Endodermal cell (in vitro differentiated cells): ENCODE results near the gene CNTN4. TPM values are rescaled to one million over a fixed set of nuclear protein-coding genes. Genes with fewer than 3 reads are reported as not detected.

Experiments used
- DNase-seq: peaks from one replicate; pipeline ENCODE4 v3.0.0-alpha.2; 2017
- H3K27ac ChIP-seq: 2 replicates; pipeline ENCODE4 v1.5.1; 2013; ENCODE audit warnings: mild to moderate bottlenecking, low read depth, low read length, moderate library complexity
- H3K27me3 ChIP-seq: 2 replicates; pipeline ENCODE4 v1.6.1; 2013; ENCODE audit warnings: mild to moderate bottlenecking, low read length, moderate library complexity; ENCODE audit not compliant: insufficient read depth, control insufficient read depth, poor library complexity, severe bottlenecking
- H3K36me3 ChIP-seq: 2 replicates; pipeline ENCODE4 v1.7.0; 2013; ENCODE audit warnings: mild to moderate bottlenecking, low read length, moderate library complexity; ENCODE audit not compliant: control insufficient read depth, insufficient read depth
- H3K4me1 ChIP-seq: one replicate; pipeline ENCODE4 v1.7.0; 2013; ENCODE audit warnings: low read length; ENCODE audit not compliant: control insufficient read depth, insufficient read depth
- H3K4me3 ChIP-seq: 2 replicates; pipeline ENCODE4 v1.5.1; 2013; ENCODE audit warnings: mild to moderate bottlenecking, low read length, moderate library complexity
- H3K9ac ChIP-seq: 2 replicates; pipeline ENCODE4 v1.6.1; 2013; ENCODE audit warnings: mild to moderate bottlenecking, low read length, moderate library complexity; ENCODE audit not compliant: poor library complexity, severe bottlenecking; ENCODE audit errors: extremely low read depth
- H3K9me3 ChIP-seq: 2 replicates; pipeline ENCODE4 v1.6.1; 2013; ENCODE audit warnings: mild to moderate bottlenecking, low read length, moderate library complexity; ENCODE audit not compliant: control insufficient read depth
- H3K27ac Mint-ChIP-seq: 2 replicates; pipeline ENCODE4 v1.8.0; 2020; ENCODE audit warnings: mixed read lengths
- H3K27me3 Mint-ChIP-seq: 2 replicates; pipeline ENCODE4 v1.8.0; 2021; ENCODE audit warnings: mild to moderate bottlenecking, mixed read lengths; ENCODE audit not compliant: insufficient read depth
- H3K36me3 Mint-ChIP-seq: 2 replicates; pipeline ENCODE4 v1.8.0; 2020; ENCODE audit warnings: low read depth, mixed read lengths
- H3K4me1 Mint-ChIP-seq: 2 replicates; pipeline ENCODE4 v1.8.0; 2020; ENCODE audit warnings: mixed read lengths
- H3K4me3 Mint-ChIP-seq: 2 replicates; pipeline ENCODE4 v1.8.0; 2020; ENCODE audit warnings: mild to moderate bottlenecking, moderate library complexity, mixed read lengths
- H3K9me3 Mint-ChIP-seq: 2 replicates; pipeline ENCODE4 v1.8.0; 2020; ENCODE audit warnings: mild to moderate bottlenecking, mixed read lengths
- WGBS, 2 experiments: methylation state at CpG; one replicate each; pipeline versions ENCODE4 v1.1.5 to v1.1.7; 2013; ENCODE audit warnings: missing lambda C conversion rate in 2 of 2, mixed read lengths in 1 of 2; ENCODE audit not compliant: insufficient coverage in 1 of 2, insufficient read length in 1 of 2; 5-methylcytosine and 5-hydroxymethylcytosine counted together
- total RNA-seq, 2 donors: library from RNA; stranded (reverse); fragmentation: NEBNext Ultra II Directional in 1 of 2; extraction: Animal tissue kit (Norgen Biotek cat#: 25700) in 1 of 2; gene quantifications; 2 replicates in 1 of 2; 3 replicates in 1 of 2; pipeline ENCODE4 v1.2.1, GENCODE V29; 2021
- TF ChIP-seq, protein P1 (sequence below): fragments of 200-600 bp; sonication (generic); conservative IDR thresholded peaks from 2 replicates; pipeline ENCODE4 v1.5.0; 2021; ENCODE audit warnings: antibody characterized with exemption, mild to moderate bottlenecking

CNTN4 gene
- total RNA-seq, 2 donors from 2014 or later: 10.8 to 11.1 TPM

DNA sequence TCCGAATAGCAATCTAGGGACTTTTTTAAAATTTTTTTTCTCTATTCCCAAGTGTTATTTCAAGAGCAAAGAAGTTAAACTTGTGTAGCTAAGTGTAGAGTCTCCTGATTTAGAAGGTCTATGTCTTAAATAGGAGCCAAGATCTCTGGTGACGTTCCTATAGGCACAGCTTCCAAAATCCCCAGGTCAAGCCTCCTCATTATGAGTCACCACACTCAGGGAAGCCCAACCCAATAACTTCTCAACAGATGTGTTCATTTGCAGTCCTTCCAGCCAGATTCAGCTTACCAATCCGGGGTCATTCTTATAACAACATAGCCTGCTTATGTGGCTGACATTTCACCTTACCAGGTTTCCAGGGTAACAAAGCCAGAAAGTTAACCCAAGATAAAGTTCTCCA is 741.2 kb downstream of the CNTN4 start:
- Histone ChIP-seq H3K27ac (no peak overlapping the region), H3K9me3 (no peaks in the 10 kb centered on the region), H3K9ac (no peak overlapping the region), H3K36me3 (no peaks in the 10 kb centered on the region), H3K4me1 (no peaks in the 10 kb centered on the region), H3K27me3 (no peaks in the 10 kb centered on the region), H3K4me3 (no peak overlapping the region)
- no peak for DNase-seq
- H3K27ac Mint-ChIP-seq: no peak overlapping the region
- 89% methylated on average over 3 of the region's 3 CpGs; no CpG with 5 or more reads in 1 of the 2 experiments for WGBS, 2 experiments
- H3K4me3 Mint-ChIP-seq: no peak overlapping the region
- H3K9me3 Mint-ChIP-seq: no peaks in the 10 kb centered on the region
- no peaks in the 10 kb centered on the region for H3K36me3 Mint-ChIP-seq
- H3K27me3 Mint-ChIP-seq: no peaks in the 10 kb centered on the region
- peaks cover 2% of the 10 kb centered on the region for H3K4me1 Mint-ChIP-seq
- TF ChIP-seq, protein P1, sequence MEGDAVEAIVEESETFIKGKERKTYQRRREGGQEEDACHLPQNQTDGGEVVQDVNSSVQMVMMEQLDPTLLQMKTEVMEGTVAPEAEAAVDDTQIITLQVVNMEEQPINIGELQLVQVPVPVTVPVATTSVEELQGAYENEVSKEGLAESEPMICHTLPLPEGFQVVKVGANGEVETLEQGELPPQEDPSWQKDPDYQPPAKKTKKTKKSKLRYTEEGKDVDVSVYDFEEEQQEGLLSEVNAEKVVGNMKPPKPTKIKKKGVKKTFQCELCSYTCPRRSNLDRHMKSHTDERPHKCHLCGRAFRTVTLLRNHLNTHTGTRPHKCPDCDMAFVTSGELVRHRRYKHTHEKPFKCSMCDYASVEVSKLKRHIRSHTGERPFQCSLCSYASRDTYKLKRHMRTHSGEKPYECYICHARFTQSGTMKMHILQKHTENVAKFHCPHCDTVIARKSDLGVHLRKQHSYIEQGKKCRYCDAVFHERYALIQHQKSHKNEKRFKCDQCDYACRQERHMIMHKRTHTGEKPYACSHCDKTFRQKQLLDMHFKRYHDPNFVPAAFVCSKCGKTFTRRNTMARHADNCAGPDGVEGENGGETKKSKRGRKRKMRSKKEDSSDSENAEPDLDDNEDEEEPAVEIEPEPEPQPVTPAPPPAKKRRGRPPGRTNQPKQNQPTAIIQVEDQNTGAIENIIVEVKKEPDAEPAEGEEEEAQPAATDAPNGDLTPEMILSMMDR: no peak

DNA sequence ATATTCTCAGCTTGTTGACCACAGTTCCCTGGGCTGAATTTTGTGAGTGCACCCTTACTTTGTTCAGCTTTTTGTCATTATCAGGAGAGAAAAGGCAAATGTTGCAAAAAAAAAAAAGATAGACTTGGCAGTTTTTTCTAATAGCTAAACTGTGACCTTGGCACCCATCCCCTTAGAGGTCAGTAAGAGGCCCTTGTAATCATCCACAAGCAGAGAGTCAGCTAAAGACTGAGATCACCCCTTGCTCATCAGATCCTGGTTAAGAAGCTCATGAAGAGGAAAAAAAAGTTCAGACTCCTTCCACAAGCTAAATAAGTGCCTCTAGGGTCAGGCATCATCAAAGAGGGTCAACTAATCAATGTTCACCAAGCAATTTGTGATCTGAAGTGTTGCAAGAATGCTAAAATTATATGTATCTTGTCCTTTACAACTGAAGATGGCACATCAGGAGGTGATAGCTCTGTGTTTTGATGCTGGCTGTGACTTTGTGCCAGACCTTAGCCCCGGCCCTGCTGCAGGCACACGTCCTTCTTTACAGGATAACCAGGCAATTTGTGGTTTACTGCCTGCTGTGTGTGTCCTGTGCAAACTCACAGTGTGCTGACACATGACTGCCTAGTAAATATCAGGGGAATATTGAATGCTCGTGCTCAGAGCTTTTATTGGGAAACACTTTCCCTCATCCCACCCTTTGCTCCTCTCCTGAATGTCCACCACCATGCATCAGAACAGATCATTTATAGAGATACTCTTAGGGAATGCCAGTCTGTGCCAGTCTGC is 748.6 kb downstream of the CNTN4 start:
- Histone ChIP-seq H3K27me3 (no peaks in the 10 kb centered on the region), H3K27ac (no peak overlapping the region), H3K4me3 (no peak overlapping the region), H3K36me3 (no peaks in the 10 kb centered on the region), H3K9ac (no peak overlapping the region), H3K9me3 (no peaks in the 10 kb centered on the region), H3K4me1 (no peaks in the 10 kb centered on the region)
- H3K27ac Mint-ChIP-seq: no peak overlapping the region
- no peak for DNase-seq
- 80 to 89% methylated on average over 2 to 3 of the region's 3 CpGs for WGBS, 2 experiments
- no peaks in the 10 kb centered on the region for H3K36me3 Mint-ChIP-seq
- H3K9me3 Mint-ChIP-seq: no peaks in the 10 kb centered on the region
- no peak overlapping the region for H3K4me3 Mint-ChIP-seq
- TF ChIP-seq, protein P1: no peak
- H3K27me3 Mint-ChIP-seq: peaks cover 40% of the 10 kb centered on the region
- peaks cover 8% of the 10 kb centered on the region for H3K4me1 Mint-ChIP-seq

DNA sequence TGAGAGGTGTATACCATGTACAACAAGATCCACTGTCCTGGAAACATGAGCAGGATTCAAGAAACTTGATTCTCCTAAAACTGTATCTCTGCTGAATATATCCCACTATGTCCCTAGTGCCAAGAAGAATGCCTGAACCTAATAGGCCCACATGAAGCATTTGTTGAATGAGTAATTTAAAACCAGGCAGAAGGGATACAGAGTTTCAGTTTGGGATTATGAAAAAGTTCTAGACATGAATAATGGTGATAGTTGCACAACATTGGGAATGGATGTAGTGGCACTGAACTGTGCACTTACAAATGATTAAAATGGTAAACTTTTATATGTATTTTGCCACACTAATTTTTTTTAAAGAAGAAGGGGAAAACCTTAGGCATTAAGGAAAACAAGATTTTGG is 750.4 kb downstream of the CNTN4 start:
- DNase-seq: no peak
- Histone ChIP-seq H3K9me3 (no peaks in the 10 kb centered on the region), H3K9ac (no peak overlapping the region), H3K4me1 (no peaks in the 10 kb centered on the region), H3K36me3 (no peaks in the 10 kb centered on the region), H3K27ac (no peak overlapping the region), H3K4me3 (no peak overlapping the region), H3K27me3 (no peaks in the 10 kb centered on the region)
- no peak overlapping the region for H3K27ac Mint-ChIP-seq
- no peaks in the 10 kb centered on the region for H3K9me3 Mint-ChIP-seq
- H3K4me1 Mint-ChIP-seq: peaks cover 8% of the 10 kb centered on the region
- H3K36me3 Mint-ChIP-seq: no peaks in the 10 kb centered on the region
- peaks cover 54% of the 10 kb centered on the region for H3K27me3 Mint-ChIP-seq
- no peak overlapping the region for H3K4me3 Mint-ChIP-seq
- TF ChIP-seq, protein P1: no peak
